Adrenal gland (tissue), 12 donors: Measurements from ENCODE around the gene CDH4. TPM values are rescaled to one million over a fixed set of nuclear protein-coding genes. Genes with fewer than 3 reads are reported as not detected.

Experiments used
- DNase-seq, 7 donors: peaks; one replicate each; pipeline ENCODE4 v3.0.0-alpha.2; 2019 to 2020
- H3K27ac ChIP-seq, 5 donors: fragments of 200-600 bp; sonication (generic) in 4 of 5; 1 replicate in 3 of 5; 2 replicates in 2 of 5; pipeline versions ENCODE4 v1.5.1 to v1.8.0; 2016 to 2020; ENCODE audit warnings: mild to moderate bottlenecking in 1 of 5
- H3K27me3 ChIP-seq: fragments of 200-600 bp; 2 replicates; pipeline ENCODE4 v1.8.0; 2021
- H3K36me3 ChIP-seq, 2 donors: fragments of 200-600 bp; replicated peaks in 1 of 2; 1 replicate in 1 of 2; 2 replicates in 1 of 2; pipeline versions ENCODE4 v1.5.1 to v1.8.0; 2018 to 2022
- H3K4me1 ChIP-seq, 2 donors: fragments of 200-600 bp; replicated peaks in 1 of 2; 1 replicate in 1 of 2; 2 replicates in 1 of 2; pipeline versions ENCODE4 v1.5.1 to v1.8.0; 2018 to 2021
- H3K4me3 ChIP-seq, 4 donors: fragments of 200-600 bp; sonication (generic) in 3 of 4; one replicate each; pipeline ENCODE4 v1.5.1; 2016 to 2018
- H3K9me3 ChIP-seq, 3 donors: fragments of 200-600 bp; sonication (generic) in 1 of 3; replicated peaks in 1 of 3; 1 replicate in 2 of 3; 2 replicates in 1 of 3; pipeline versions ENCODE4 v1.5.1 to v1.8.0; 2016 to 2021
- POLR2A ChIP-seq, 2 donors: fragments of 450-650 bp; IDR thresholded peaks; one replicate each; pipeline ENCODE4 v1.6.1; 2017; ENCODE audit warnings: antibody characterized with exemption in 2 of 2, mild to moderate bottlenecking in 2 of 2, moderate library complexity in 1 of 2
- WGBS, 4 donors: extraction: QIAGEN DNeasy Blood & Tissue Kit in 2 of 4; methylation state at CpG; one replicate each; pipeline versions ENCODE4 v1.1.5 to v1.1.7; 2013 to 2017; 5-methylcytosine and 5-hydroxymethylcytosine counted together
- intact Hi-C, 2 donors: fragments of 100-400 bp; cut with DNase I; formaldehyde crosslinking; loops; one replicate each; pipeline versions ENCODE4 v1.14.1 to v1.15.0; 2022 to 2023
- polyA plus RNA-seq, 3 donors: library from polyadenylated mRNA; stranded (reverse); fragments of 200-250 nt in 2 of 3; fragments of 350-450 nt in 1 of 3; fragmentation: Illumina TruSeq in 1 of 3; extraction: RNeasy Lipid Tissue Mini Kit (QIAGEN cat#74804) in 1 of 3; gene quantifications; one replicate each; pipeline ENCODE4 v1.2.3, GENCODE V29; 2013 to 2014
- total RNA-seq, 9 donors: library from RNA; depleted of rRNA in 4 of 9; stranded (reverse); fragments of >200 nt in 4 of 9; fragments of 120-200 nt in 1 of 9; fragmentation: NEBNext Ultra II Directional in 1 of 9; extraction: Animal tissue kit (Norgen Biotek cat#: 25700) in 1 of 9; gene quantifications; one replicate each; pipeline versions ENCODE4 v1.1.0 to v1.2.4, GENCODE V29; 2013 to 2023
- TF ChIP-seq, protein P1 (sequence below), 6 experiments: fragments of 450-650 bp in 4 of 6; fragments of 200-600 bp in 2 of 6; sonication (generic) in 1 of 6; IDR thresholded peaks; 1 replicate in 5 of 6; 2 replicates in 1 of 6; pipeline versions ENCODE4 v1.5.1 to v1.8.0; 2016 to 2021; ENCODE audit warnings: antibody characterized with exemption in 6 of 6, mild to moderate bottlenecking in 2 of 6, moderate library complexity in 1 of 6
- donor health status: healthy with polysubstance abuse.
- donor health status: Bipolar disorder and iron deficiency.
- donor health status: DM: yes; HTN: yes; CAD: no.
- donor health status: DM: no; HTN: no; CAD: no.
- donor health status: DM: no; HTN: no; CAD: no.
- donor health status: DM: yes; HTN: yes; CAD: no.

The CDH4 gene
- total and polyA plus RNA-seq, 12 donors = 0.08 to 0.53 (median 0.20) TPM; not detected in 3

GRCh38 chr20:61690993-61691838 lies 439.2 kb downstream of the CDH4 start:
- TF ChIP-seq, protein P1, sequence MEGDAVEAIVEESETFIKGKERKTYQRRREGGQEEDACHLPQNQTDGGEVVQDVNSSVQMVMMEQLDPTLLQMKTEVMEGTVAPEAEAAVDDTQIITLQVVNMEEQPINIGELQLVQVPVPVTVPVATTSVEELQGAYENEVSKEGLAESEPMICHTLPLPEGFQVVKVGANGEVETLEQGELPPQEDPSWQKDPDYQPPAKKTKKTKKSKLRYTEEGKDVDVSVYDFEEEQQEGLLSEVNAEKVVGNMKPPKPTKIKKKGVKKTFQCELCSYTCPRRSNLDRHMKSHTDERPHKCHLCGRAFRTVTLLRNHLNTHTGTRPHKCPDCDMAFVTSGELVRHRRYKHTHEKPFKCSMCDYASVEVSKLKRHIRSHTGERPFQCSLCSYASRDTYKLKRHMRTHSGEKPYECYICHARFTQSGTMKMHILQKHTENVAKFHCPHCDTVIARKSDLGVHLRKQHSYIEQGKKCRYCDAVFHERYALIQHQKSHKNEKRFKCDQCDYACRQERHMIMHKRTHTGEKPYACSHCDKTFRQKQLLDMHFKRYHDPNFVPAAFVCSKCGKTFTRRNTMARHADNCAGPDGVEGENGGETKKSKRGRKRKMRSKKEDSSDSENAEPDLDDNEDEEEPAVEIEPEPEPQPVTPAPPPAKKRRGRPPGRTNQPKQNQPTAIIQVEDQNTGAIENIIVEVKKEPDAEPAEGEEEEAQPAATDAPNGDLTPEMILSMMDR (IDR thresholded peaks at IDR 0.05) = no peak
- TF ChIP-seq POLR2A (IDR thresholded peaks at IDR 0.05) = no peak
- no peak for DNase-seq
- WGBS, 4 donors = 65 to 74% (median 68%) methylated on average over 16 of the region's 16 CpGs
- H3K4me3 ChIP-seq = no peak overlapping the region
- no peaks in the 10 kb centered on the region for H3K27me3 ChIP-seq
- H3K9me3 ChIP-seq = no peaks in the 10 kb centered on the region
- H3K4me1 ChIP-seq = no peaks in the 10 kb centered on the region
- no peak overlapping the region for H3K27ac ChIP-seq
- intact Hi-C loops = no loop called here
- H3K36me3 ChIP-seq = no peaks in the 10 kb centered on the region

- WGBS, 4 donors = 53 to 89% (median 79%) methylated on average over 1 of the region's 1 CpG
- Histone ChIP-seq H3K36me3 (no peaks in the 10 kb centered on the region), H3K27me3 (no peaks in the 10 kb centered on the region), H3K4me3 (no peak overlapping the region), H3K9me3 (no peaks in the 10 kb centered on the region), H3K4me1 (no peaks in the 10 kb centered on the region), H3K27ac (no peak overlapping the region)
- TF ChIP-seq POLR2A (IDR thresholded peaks at IDR 0.05) = no peak
- TF ChIP-seq, protein P1 (IDR thresholded peaks at IDR 0.05) = no peak
- intact Hi-C loops = no loop called here
- DNase-seq = no peak
Observed at GRCh38 chr20:61691978-61692377, 439.9 kb downstream of the CDH4 start.

GRCh38 chr20:61692479-61692878 lies 440.4 kb downstream of the CDH4 start:
- no peaks in the 10 kb centered on the region for H3K9me3 ChIP-seq
- H3K4me3 ChIP-seq = no peak overlapping the region
- H3K4me1 ChIP-seq = no peaks in the 10 kb centered on the region
- H3K27me3 ChIP-seq = no peaks in the 10 kb centered on the region
- H3K27ac ChIP-seq = no peak overlapping the region
- no peak for TF ChIP-seq POLR2A (IDR thresholded peaks at IDR 0.05)
- TF ChIP-seq, protein P1 (IDR thresholded peaks at IDR 0.05) = no peak
- intact Hi-C loops = no loop called here
- H3K36me3 ChIP-seq = no peaks in the 10 kb centered on the region
- no peak for DNase-seq
- 68 to 75% (median 72%) methylated on average over 6 of the region's 6 CpGs for WGBS, 4 donors

- intact Hi-C loops = no loop called here
- Histone ChIP-seq H3K9me3 (no peaks in the 10 kb centered on the region), H3K4me1 (no peaks in the 10 kb centered on the region), H3K36me3 (no peaks in the 10 kb centered on the region), H3K4me3 (no peak overlapping the region), H3K27me3 (no peaks in the 10 kb centered on the region), H3K27ac (no peak overlapping the region)
- TF ChIP-seq, protein P1 (IDR thresholded peaks at IDR 0.05) = no peak
- no peak for TF ChIP-seq POLR2A (IDR thresholded peaks at IDR 0.05)
- 66 to 73% (median 69%) methylated on average over 10 to 12 of the region's 12 CpGs for WGBS, 4 donors
- DNase-seq = no peak
Observed at GRCh38 chr20:61693055-61693600, 441.1 kb downstream of the CDH4 start.
